H1 (cell line): ENCODE data around the gene RNF145. TPM values are rescaled to one million over a fixed set of nuclear protein-coding genes. Genes with fewer than 3 reads are reported as not detected.

Experiments used
- GABPA ChIP-seq: IDR thresholded peaks from 2 replicates; pipeline ENCODE4 v1.6.1; 2011; ENCODE audit warnings: mild to moderate bottlenecking, low read length, moderate library complexity, borderline replicate concordance; ENCODE audit not compliant: insufficient read depth
- polyA plus RNA-seq, 7 experiments: library from polyadenylated mRNA; depleted of rRNA in 3 of 7; stranded (reverse) in 5 of 7; unstranded in 2 of 7; fragments of >200 nt in 5 of 7; fragments of 200-250 nt in 2 of 7; gene quantifications; 1 replicate in 5 of 7; 2 replicates in 1 of 7; 4 replicates in 1 of 7; pipeline versions ENCODE4 v1.2.1 to v1.2.3, GENCODE V29; 2011 to 2013; ENCODE audit warnings: missing spikeins in 2 of 7, mixed read lengths in 2 of 7
- total RNA-seq: library from RNA; stranded (reverse); fragmentation: NEBNext Ultra II Directional; extraction: Animal tissue kit (Norgen Biotek cat#: 25700); gene quantifications from 2 replicates; pipeline ENCODE4 v1.2.1, GENCODE V29; 2021
- TF ChIP-seq, protein P1 (sequence below): IDR thresholded peaks from 2 replicates; pipeline ENCODE4 v1.6.1; 2012; ENCODE audit warnings: inconsistent platforms

Gene RNF145
- total and polyA plus RNA-seq, 2 of the 8 experiments (the other 6 are each of a cell fraction or from before 2014, with no cell fraction given): 34.2 to 72.5 TPM

DNA sequence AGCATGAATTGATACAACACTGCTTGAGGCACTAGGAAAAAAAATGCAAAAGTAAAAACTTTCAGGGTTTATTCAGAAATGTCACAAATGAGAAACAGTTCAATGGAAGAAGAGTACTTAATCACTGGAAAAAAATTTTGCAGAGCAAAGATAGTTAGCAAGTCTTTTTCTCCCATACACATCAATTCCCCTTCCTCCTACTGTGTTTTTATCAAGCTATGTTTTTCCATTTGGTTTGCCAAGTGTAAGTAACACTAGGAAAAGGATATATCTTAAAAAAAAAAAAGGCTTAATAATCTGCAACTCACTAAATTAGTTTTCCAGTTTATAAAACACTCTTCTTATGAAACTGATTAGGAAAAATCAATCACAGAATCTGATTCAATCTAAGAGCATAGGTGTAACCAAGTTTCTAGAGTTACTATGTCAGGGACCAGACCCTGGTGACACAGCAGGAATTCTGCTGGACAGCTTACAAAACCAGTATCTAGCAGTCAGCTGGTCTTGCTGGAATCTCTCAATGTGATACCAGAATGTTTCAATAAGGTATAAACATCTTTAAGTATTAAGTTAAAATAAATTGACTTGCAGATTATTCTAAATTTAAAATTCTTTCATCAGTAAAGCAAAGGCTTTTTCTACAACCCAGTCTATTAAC lies 34.7 kb downstream of the RNF145 start (continued):
- TF ChIP-seq GABPA: no peak
- TF ChIP-seq, protein P1, sequence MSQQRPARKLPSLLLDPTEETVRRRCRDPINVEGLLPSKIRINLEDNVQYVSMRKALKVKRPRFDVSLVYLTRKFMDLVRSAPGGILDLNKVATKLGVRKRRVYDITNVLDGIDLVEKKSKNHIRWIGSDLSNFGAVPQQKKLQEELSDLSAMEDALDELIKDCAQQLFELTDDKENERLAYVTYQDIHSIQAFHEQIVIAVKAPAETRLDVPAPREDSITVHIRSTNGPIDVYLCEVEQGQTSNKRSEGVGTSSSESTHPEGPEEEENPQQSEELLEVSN: no peak
